Testis (tissue), 2 donors: ENCODE measurements around the gene HRK.

Experiments used
- CTCF ChIP-seq, 3 experiments: fragments of 450-650 bp in 2 of 3; fragments of 200-600 bp in 1 of 3; sonication (generic) in 1 of 3; IDR thresholded peaks; one replicate each; pipeline ENCODE4 v1.5.1; 2016 to 2019; ENCODE audit warnings: antibody characterized with exemption in 3 of 3, mild to moderate bottlenecking in 2 of 3, moderate library complexity in 1 of 3
- POLR2A ChIP-seq: fragments of 450-650 bp; IDR thresholded peaks from one replicate; pipeline ENCODE4 v1.6.1; 2017; ENCODE audit warnings: antibody characterized with exemption, mild to moderate bottlenecking, moderate library complexity

GRCh38 chr12:116891019-116891418 is 9.8 kb upstream of the HRK start:
- no peak for TF ChIP-seq POLR2A
- TF ChIP-seq CTCF (IDR thresholded peaks at IDR 0.05), result no peak
